HepG2 (cell line): Measurements from ENCODE around the gene MEGF6. TPM values are rescaled to one million over a fixed set of nuclear protein-coding genes. Genes with fewer than 3 reads are reported as not detected.

Experiments used
- ATAC-seq: fragments of 200-7000 bp; cut with Tn5 transposase; 3 replicates; pipeline ENCODE4 v1.9.1; 2020; ENCODE audit warnings: mild to moderate bottlenecking, moderate library complexity
- BruUV-seq: library from RNA; stranded (reverse); fragments of 400-500 nt; replicated peaks from 2 replicates; lab custom pipeline; 2021; lab: Mats Ljungman, UMichigan
- CTCF ChIA-PET: fragments of 300-600 bp; formaldehyde crosslinking; extraction: SDS; loops from one replicate; lab custom pipeline; 2021; ENCODE audit warnings: low total read pairs, inconsistent platforms, low intra/inter-chr PET ratio; lab: Yijun Ruan, JAX
- POLR2A ChIA-PET: fragments of 350-600 bp; sonication (Branson Sonifier 250); formaldehyde crosslinking; loops from one replicate; lab custom pipeline; 2020; ENCODE audit warnings: antibody characterized with exemption, inconsistent platforms; lab: Yijun Ruan, JAX
- DNase-seq: peaks from one replicate; pipeline ENCODE4 v3.0.0-alpha.2; 2015; ENCODE audit warnings: low spot score
- FAIRE-seq: peaks from 3 replicates; lab custom pipeline; 2011; peaks lifted over from hg19 to GRCh38; lab: Jason Lieb, UNC
- H2AFZ ChIP-seq: one replicate; pipeline ENCODE4 v1.6.1; 2011; ENCODE audit warnings: low read length, inconsistent platforms
- H3K27ac ChIP-seq: fragments of 300-600 bp; 3 replicates; pipeline ENCODE4 v1.8.0; 2011; ENCODE audit warnings: mixed run types, mild to moderate bottlenecking, mixed read lengths, low read length, inconsistent platforms; ENCODE audit not compliant: insufficient read depth; ENCODE audit errors: extremely low read length
- H3K27me3 ChIP-seq, 2 experiments: fragments of 200-600 bp in 1 of 2; 2 replicates in 1 of 2; 3 replicates in 1 of 2; pipeline versions ENCODE4 v1.6.0 to v1.8.0; 2011; ENCODE audit warnings: low read length in 2 of 2, mild to moderate bottlenecking in 2 of 2, moderate library complexity in 2 of 2, inconsistent platforms in 1 of 2; ENCODE audit not compliant: insufficient read depth in 2 of 2, control insufficient read depth in 1 of 2
- H3K36me3 ChIP-seq, 2 experiments: fragments of 200-600 bp in 1 of 2; replicated peaks in 1 of 2; 2 replicates in 1 of 2; 3 replicates in 1 of 2; pipeline versions ENCODE4 v1.5.1 to v1.8.0; 2011; ENCODE audit warnings: low read length in 2 of 2, inconsistent platforms in 1 of 2; ENCODE audit not compliant: insufficient read depth in 2 of 2, control insufficient read depth in 1 of 2
- H3K4me1 ChIP-seq: 2 replicates; pipeline ENCODE4 v1.5.1; 2012; ENCODE audit warnings: low read length, inconsistent platforms; ENCODE audit not compliant: insufficient read depth
- H3K4me2 ChIP-seq: 2 replicates; pipeline ENCODE4 v1.6.0; 2011; ENCODE audit warnings: low read depth, low read length, inconsistent platforms
- H3K4me3 ChIP-seq, 3 experiments: fragments of 200-600 bp in 1 of 3; sonication (generic), shearing (Covaris generic) in 1 of 3; replicated peaks in 1 of 3; 2 replicates each; pipeline ENCODE4 v1.5.1; 2011 to 2016; ENCODE audit warnings: low read length in 3 of 3, inconsistent platforms in 2 of 3, low read depth in 2 of 3, mild to moderate bottlenecking in 2 of 3, control low read depth in 1 of 3, mixed read lengths in 1 of 3; ENCODE audit not compliant: insufficient read depth in 1 of 3
- H3K79me2 ChIP-seq: one replicate; pipeline ENCODE4 v1.6.1; 2011; ENCODE audit warnings: low read length, inconsistent platforms; ENCODE audit not compliant: insufficient read depth
- H3K9ac ChIP-seq: 2 replicates; pipeline ENCODE4 v1.6.0; 2011; ENCODE audit warnings: mild to moderate bottlenecking, low read depth, low read length, inconsistent platforms; ENCODE audit not compliant: insufficient read depth
- H3K9me3 ChIP-seq: 2 replicates; pipeline ENCODE4 v1.5.1; 2012; ENCODE audit warnings: mild to moderate bottlenecking, low read length
- H4K20me1 ChIP-seq: 2 replicates; pipeline ENCODE4 v1.6.0; 2011; ENCODE audit warnings: inconsistent platforms, mild to moderate bottlenecking, low read length, moderate library complexity; ENCODE audit not compliant: insufficient read depth
- AGO1 ChIP-seq: fragments of 200-400 bp; formaldehyde crosslinking; IDR thresholded peaks from 2 replicates; pipeline ENCODE4 v1.6.1; 2017; ENCODE audit warnings: mild to moderate bottlenecking, low read depth, low read length, moderate library complexity; ENCODE audit not compliant: poor library complexity, severe bottlenecking
- AGO2 ChIP-seq: fragments of 200-400 bp; formaldehyde crosslinking; optimal IDR thresholded peaks from 2 replicates; pipeline ENCODE3; 2017; ENCODE audit warnings: mild to moderate bottlenecking, low read depth, low read length, moderate library complexity
- EZH2 ChIP-seq: conservative IDR thresholded peaks from 2 replicates; pipeline ENCODE4 v1.6.1; 2012; ENCODE audit warnings: mild to moderate bottlenecking, low read depth, low read length, moderate library complexity
- POLR2G ChIP-seq: fragments of 200-400 bp; formaldehyde crosslinking; IDR thresholded peaks from 2 replicates; pipeline ENCODE4 v1.6.1; 2018; ENCODE audit warnings: mild to moderate bottlenecking, low read depth, low read length, moderate library complexity
- RBM22 ChIP-seq: fragments of 200-400 bp; formaldehyde crosslinking; optimal IDR thresholded peaks from 2 replicates; pipeline ENCODE3; 2017; ENCODE audit warnings: mild to moderate bottlenecking, low read length, moderate library complexity
- SRSF1 ChIP-seq: fragments of 200-400 bp; formaldehyde crosslinking; optimal IDR thresholded peaks from 2 replicates; pipeline ENCODE3; 2017; ENCODE audit warnings: mild to moderate bottlenecking, low read depth, low read length, moderate library complexity
- ZNF629 ChIP-seq: sonication (generic); formaldehyde crosslinking; conservative IDR thresholded peaks from 2 replicates; pipeline ENCODE4 v1.5.0; 2020; ENCODE audit warnings: missing genetic modification reagents
- ZNF703 ChIP-seq: sonication (generic); formaldehyde crosslinking; IDR thresholded peaks from 2 replicates; pipeline ENCODE4 v1.5.1; 2020; ENCODE audit warnings: missing genetic modification reagents, mild to moderate bottlenecking, moderate library complexity, borderline replicate concordance
- WGBS: methylation state at CpG from one replicate; pipeline ENCODE4 v1.1.6; 2017; ENCODE audit warnings: low lambda C conversion rate; 5-methylcytosine and 5-hydroxymethylcytosine counted together
- in situ Hi-C: cut with HindIII; loops from 2 replicates; pipeline ENCODE4 v1.10.0; 2017; ENCODE audit warnings: low pct_unique_long_range_greater_than_20kb; ENCODE audit not compliant: extremely low pct_ligation_motif_present
- intact Hi-C: fragments of 100-400 bp; cut with micrococcal nuclease; formaldehyde crosslinking; loops from one replicate; pipeline ENCODE4 v1.10.0; 2022; ENCODE audit not compliant: unreplicated experiment
- polyA plus RNA-seq, 8 experiments: library from polyadenylated mRNA; depleted of rRNA in 3 of 8; stranded (reverse) in 7 of 8; unstranded in 1 of 8; fragments of >200 nt; fragmentation: Illumina TruSeq in 4 of 8; extraction: Trizol in 4 of 8; gene quantifications; 2 replicates each; pipeline versions ENCODE4 v1.2.1 to v1.2.3, GENCODE V29; 2011 to 2016; ENCODE audit warnings: low read depth in 4 of 8, missing spikeins in 1 of 8, mixed read lengths in 1 of 8; ENCODE audit not compliant: insufficient read depth in 1 of 8
- total RNA-seq, 5 experiments: library from RNA; depleted of rRNA; stranded (reverse); fragments of >200 nt; fragmentation: Illumina TruSeq; extraction: Trizol; gene quantifications; 2 replicates each; pipeline ENCODE4 v1.2.3, GENCODE V29; 2016; ENCODE audit warnings: low read depth in 1 of 5
- TF ChIP-seq, protein P1 (sequence below): sonication (generic); formaldehyde crosslinking; conservative IDR thresholded peaks from 2 replicates; pipeline ENCODE4 v1.8.0; 2022; ENCODE audit warnings: mild to moderate bottlenecking, moderate library complexity, missing genetic modification reagents
- TF ChIP-seq, protein P2 (sequence below): sonication (generic); formaldehyde crosslinking; IDR thresholded peaks from 2 replicates; pipeline ENCODE4 v1.4.0; 2020; ENCODE audit warnings: mild to moderate bottlenecking, missing genetic modification reagents
- TF ChIP-seq, protein P3 (sequence below): sonication (generic); formaldehyde crosslinking; IDR thresholded peaks from 2 replicates; pipeline ENCODE4 v1.5.1; 2020; ENCODE audit warnings: mild to moderate bottlenecking, moderate library complexity, missing genetic modification reagents

The MEGF6 gene
- total and polyA plus RNA-seq, 2 of the 13 experiments (the other 11 are each of a cell fraction or from before 2014, with no cell fraction given), result 1.9 TPM

DNA sequence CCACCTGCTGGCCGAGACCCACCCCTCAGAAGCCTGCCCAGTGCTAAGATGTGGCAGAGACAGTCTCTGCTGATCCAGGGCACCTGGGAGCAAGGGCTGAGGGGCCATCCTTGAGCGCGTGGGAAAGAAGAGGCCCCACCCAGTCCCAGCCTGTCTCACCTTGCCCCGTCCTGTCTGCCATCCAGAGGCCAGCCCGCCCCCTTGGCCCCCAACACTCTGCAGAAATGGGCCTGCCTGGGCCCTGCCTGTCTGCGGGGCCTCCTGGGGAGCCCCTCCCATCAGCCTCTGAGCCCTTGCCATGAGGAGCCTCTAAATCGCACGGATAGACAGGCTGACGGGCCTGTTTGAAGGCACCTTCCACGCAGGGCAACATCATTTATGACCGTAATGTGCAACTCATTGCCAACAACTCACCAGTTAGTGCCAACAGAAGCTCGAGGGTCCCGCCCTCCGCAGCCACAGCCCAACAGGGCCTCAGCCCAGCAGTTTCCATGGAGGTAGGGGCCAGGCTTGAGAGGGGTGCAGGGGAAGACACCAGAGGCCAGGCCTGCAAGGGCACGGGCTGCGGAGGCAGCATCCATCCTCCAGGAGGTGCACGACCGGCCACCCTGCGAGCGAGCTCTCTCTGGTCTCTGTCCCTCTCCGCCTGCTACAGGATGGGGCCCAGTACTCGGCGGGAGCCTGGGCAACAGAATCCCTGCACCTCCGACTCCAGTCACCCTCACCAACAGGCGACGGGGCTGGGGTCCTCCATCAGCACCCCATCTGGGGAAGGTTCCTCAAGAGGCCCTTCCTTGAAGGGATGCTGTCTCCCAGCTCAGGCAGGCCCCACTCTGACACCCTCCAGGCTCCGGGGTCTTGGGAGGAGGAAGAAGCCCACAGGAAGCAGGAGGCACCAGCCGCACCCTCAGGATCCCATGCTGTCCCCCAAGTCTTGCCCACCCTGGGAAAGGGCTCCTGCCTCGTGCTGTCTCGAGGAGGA, 78.0 kb downstream of the MEGF6 start (continued):
- TF ChIP-seq, protein P1, sequence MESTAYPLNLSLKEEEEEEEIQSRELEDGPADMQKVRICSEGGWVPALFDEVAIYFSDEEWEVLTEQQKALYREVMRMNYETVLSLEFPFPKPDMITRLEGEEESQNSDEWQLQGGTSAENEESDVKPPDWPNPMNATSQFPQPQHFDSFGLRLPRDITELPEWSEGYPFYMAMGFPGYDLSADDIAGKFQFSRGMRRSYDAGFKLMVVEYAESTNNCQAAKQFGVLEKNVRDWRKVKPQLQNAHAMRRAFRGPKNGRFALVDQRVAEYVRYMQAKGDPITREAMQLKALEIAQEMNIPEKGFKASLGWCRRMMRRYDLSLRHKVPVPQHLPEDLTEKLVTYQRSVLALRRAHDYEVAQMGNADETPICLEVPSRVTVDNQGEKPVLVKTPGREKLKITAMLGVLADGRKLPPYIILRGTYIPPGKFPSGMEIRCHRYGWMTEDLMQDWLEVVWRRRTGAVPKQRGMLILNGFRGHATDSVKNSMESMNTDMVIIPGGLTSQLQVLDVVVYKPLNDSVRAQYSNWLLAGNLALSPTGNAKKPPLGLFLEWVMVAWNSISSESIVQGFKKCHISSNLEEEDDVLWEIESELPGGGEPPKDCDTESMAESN (CRISPR knock-in tag), result no peak
- TF ChIP-seq SRSF1 (peak; percentile 52), ZNF703 (CRISPR knock-in tag) (no peak), AGO2 (peak; percentile 98)
- TF ChIP-seq, protein P2, sequence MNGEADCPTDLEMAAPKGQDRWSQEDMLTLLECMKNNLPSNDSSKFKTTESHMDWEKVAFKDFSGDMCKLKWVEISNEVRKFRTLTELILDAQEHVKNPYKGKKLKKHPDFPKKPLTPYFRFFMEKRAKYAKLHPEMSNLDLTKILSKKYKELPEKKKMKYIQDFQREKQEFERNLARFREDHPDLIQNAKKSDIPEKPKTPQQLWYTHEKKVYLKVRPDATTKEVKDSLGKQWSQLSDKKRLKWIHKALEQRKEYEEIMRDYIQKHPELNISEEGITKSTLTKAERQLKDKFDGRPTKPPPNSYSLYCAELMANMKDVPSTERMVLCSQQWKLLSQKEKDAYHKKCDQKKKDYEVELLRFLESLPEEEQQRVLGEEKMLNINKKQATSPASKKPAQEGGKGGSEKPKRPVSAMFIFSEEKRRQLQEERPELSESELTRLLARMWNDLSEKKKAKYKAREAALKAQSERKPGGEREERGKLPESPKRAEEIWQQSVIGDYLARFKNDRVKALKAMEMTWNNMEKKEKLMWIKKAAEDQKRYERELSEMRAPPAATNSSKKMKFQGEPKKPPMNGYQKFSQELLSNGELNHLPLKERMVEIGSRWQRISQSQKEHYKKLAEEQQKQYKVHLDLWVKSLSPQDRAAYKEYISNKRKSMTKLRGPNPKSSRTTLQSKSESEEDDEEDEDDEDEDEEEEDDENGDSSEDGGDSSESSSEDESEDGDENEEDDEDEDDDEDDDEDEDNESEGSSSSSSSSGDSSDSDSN (CRISPR knock-in tag), result 0 out of 2 replicates have a peak, but pooled peaks have one; percentile 24

DNA sequence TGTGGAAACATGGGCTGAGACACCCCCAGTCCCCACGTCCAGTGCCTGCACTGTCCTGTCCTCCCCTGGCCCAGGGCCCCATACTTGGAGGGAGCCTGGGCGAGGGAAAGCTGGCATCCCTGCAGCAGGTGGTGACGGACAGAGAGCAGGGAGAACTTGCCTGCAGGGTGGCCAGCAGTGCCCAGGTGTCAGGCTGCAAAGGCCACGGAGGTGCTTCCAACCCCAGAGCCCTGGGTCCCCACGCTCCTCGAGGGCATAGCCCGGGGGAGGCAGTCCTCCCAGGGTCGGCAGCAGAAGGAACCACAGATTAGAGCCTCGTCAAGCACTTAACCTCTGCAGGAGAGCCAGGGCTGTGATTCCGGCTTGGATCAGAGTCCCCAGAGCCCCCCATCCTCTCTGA, 79.4 kb downstream of the MEGF6 start:
- no peak for FAIRE-seq
- intact Hi-C loops, result no loop called here
- CTCF ChIA-PET, result no interaction called here
- peaks cover 21% of the 10 kb centered on the region; the same call in 1 of the 2 replicates for H4K20me1 ChIP-seq
- BruUV-seq, result no TSS peak
- in situ Hi-C loops, result no loop called here
- H2AFZ ChIP-seq, result no peak overlapping the region
- H3K79me2 ChIP-seq, result no peaks in the 10 kb centered on the region
- peak; percentile 4; the same call in 2 of the 3 replicates for ATAC-seq
- no peak overlapping the region for H3K9ac ChIP-seq
- peaks cover 25 to 85% of the 10 kb centered on the region in 2 experiments for H3K27me3 ChIP-seq
- H3K27ac ChIP-seq, result no peak overlapping the region
- peaks cover 9% of the 10 kb centered on the region for H3K4me1 ChIP-seq
- H3K4me3 ChIP-seq, result no peak overlapping the region
- no peaks in the 10 kb centered on the region for H3K9me3 ChIP-seq
- no peak for DNase-seq
- POLR2A ChIA-PET, result no interaction called here
- TF ChIP-seq, protein P3, sequence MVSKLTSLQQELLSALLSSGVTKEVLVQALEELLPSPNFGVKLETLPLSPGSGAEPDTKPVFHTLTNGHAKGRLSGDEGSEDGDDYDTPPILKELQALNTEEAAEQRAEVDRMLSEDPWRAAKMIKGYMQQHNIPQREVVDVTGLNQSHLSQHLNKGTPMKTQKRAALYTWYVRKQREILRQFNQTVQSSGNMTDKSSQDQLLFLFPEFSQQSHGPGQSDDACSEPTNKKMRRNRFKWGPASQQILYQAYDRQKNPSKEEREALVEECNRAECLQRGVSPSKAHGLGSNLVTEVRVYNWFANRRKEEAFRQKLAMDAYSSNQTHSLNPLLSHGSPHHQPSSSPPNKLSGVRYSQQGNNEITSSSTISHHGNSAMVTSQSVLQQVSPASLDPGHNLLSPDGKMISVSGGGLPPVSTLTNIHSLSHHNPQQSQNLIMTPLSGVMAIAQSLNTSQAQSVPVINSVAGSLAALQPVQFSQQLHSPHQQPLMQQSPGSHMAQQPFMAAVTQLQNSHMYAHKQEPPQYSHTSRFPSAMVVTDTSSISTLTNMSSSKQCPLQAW, result no peak
- peak; percentile 20 for TF ChIP-seq RBM22
- TF ChIP-seq EZH2, result peak; percentile 24; the same call in 1 of the 2 replicates
- TF ChIP-seq AGO1, result peak; percentile 97
- TF ChIP-seq AGO2, result peak; percentile 82
- peak; percentile 61 for TF ChIP-seq POLR2G
- TF ChIP-seq ZNF629 (CRISPR knock-in tag), result no peak
- H3K4me2 ChIP-seq, result no peak overlapping the region
- WGBS, result 58% methylated on average over 2 of the region's 10 CpGs
- no peaks in the 10 kb centered on the region for H3K36me3 ChIP-seq
